ENCODE results near the gene BCL2L2.

The BCL2L2 gene

DNA sequence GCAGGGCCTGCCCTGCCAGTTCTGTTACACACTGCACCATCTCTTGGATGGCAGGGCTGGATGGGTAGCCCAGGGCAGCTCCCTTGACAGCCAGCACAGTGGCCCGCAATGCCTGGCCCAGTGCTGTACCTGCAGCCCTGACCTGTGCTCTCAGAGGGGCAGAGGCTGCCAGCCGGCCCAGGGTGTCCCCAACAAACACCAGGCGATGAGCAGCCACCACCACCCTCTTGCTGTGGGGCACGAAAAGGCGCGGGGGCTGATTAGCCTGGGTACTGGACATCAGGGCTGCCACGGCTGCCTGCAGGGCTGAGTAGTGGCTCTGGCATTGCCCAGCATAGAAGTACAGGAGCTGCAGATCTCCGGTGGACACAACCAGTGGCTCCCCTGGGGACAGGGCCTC is 50.6 kb downstream of the BCL2L2 start:
- no peak for DNase-seq

DNA sequence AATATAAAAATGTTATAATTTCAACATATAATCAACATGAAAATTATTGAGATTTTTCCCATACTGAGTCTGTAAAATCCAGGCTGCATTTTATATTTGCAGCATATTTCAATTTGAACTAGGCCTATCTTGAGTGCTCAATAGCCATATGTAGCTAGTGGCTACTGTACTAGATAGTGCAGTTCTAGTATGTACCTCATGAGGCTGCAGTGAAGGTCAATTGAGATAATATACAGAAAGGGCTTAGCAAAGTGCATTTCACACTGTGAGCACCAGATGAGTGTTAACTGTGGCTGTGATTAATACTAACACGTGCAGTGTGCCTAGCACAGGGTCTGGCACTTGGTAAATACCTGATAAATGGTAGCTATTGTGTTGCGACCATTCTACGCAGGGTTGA is 51.4 kb downstream of the BCL2L2 start:
- no peak for DNase-seq

DNA sequence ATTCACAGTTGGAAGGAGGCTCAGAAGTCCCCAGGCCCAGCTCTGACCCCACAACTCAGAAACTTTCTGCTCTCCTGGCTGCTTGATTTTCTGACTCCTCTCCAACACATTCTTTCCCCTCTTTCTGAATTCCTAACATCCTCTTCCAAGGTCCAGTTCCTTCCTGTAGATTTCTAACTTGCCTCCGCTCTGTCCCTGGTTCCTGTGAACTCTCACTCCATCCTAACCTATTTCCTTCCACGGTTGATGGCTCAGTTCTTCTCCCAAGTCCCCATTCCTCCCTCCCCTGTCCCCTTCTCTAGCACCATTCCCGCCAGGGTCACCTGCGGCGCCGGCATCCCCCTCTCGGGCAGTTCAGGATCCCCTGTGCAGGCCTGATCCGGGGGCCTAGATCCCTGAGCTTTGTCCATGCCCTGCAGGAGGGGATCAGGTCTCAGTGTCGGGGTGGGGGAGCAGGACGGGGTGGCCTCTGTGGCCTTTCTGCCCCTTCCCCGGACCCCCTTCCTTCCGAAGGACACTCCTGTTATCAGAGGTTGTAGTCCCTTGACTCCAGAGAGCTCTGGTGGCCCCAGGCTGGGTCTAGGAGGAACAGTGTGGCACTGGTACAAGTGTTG is 52.0 kb downstream of the BCL2L2 start:
- no peak for DNase-seq

DNA sequence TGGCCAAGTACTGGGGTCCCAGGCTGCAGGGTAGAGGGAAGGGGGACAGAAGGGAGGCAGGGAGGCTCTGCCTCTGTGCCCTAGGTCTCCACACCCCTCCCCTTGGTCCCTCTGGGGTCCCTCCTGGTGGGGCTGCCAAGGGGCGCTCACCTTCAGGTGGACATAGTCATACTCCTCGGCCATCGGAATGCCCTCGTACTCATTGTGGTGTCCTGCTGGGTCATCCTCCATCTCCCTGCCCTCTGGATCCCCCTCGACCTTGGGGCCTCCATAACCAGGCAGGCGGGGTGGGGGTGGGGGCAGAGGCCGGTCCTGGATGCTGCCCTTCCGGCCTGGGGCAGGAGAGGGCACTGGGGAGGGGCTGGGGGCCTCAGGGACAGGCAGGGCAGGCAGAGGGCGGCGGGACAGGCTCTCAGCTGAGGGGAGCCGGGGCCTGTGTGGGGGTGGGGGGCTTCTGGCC is 52.6 kb downstream of the BCL2L2 start:
- DNase-seq, result no peak

DNA sequence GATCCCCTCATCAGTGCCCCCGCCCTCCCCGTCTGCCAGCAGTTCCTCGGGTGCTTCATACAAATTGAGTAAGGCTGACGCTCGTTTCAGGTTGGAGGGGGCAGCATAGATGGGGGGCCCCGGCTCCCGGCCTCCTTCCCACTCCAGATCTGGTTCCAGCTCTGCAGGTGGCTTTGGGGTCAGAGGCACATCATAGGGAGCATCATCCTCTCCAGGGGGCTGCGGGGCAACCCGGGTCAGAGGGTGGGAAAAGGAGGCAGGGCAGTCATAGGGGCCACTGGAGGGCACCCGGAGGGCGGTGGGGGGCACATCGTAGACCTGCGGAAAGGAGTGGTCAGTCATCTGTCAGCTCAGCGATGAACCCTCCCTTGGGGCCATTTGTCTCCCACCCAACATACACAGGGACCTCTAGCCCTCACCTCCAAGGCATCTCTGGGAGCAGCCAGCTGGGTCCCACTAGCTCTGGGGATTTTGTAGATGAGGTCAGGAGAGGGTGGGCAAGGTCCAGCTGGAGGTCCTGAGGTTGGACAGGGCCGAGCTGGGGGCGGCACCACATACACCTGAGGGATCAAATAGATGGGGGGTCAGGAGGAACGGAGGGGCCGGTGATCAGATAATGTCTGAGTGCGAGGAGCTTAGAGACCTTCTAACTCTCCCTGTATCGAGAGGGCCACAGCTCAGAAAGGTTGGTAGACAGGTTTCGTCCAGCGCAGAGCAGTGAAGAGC is 53.3 kb downstream of the BCL2L2 start:
- DNase-seq, result no peak

DNA sequence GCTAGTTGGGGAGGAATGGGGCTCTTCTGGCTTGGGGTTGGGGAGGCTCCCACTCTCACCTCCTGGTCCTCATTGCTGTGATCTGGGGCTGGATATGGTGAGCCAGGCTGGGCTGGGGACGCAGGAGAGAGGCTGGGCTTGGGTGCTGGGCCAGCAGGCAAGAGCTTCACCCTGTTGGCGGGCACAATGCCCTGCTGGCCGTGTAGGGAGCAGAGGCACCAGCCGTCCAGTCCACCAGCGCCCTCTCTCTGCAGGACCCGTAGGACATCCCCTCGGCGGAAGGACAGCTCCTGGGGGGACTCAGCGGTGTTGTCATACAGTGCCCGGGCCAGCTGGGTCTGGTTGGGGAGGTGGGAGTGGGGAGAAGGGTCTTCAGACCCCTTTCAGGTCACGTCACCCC is 53.9 kb downstream of the BCL2L2 start:
- DNase-seq, result no peak

DNA sequence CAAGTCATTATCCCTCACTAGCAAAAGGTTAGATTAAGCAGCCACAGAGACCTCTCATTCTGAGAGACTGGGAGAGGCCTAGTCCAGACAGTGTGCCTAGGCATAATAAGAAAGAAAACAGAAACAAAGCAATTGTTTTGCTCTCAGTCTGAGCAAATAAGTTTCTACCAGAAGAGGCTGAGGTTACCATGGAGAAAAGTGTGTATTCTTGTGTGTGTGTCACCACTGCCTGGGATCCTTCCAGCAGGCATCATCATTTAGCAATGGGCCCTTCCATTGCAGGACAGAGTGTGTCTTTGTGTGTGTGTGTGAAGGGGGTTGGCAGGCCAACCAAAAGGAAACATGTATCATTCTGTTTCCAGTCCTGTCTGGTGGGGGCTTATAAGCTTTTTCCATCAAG is 54.7 kb downstream of the BCL2L2 start:
- DNase-seq, result no peak
